Activated naive CD4-positive, alpha-beta T cell treated with anti-CD3 and anti-CD28 coated beads, Interleukin-2, amount 50 U/mL, for 24 hours (primary cell): ENCODE results near the gene ARL4A.
A peak's percentile ranks its signal among the peaks of the same experiment; 100 is the strongest.
"Not testable (repeated sequence)": the region's sequence is repeated elsewhere in the genome, so short reads cannot be mapped to it uniquely, and the experiment has no call there.

ENCODE experiments used
- H3K27ac Mint-ChIP-seq: one replicate; pipeline ENCODE4 v1.8.0; 2021; ENCODE audit warnings: mild to moderate bottlenecking, mixed read lengths
- H3K27me3 Mint-ChIP-seq: one replicate; pipeline ENCODE4 v1.8.0; 2021; ENCODE audit warnings: mixed read lengths
- H3K36me3 Mint-ChIP-seq: one replicate; pipeline ENCODE4 v1.8.0; 2021; ENCODE audit warnings: mixed read lengths
- H3K4me1 Mint-ChIP-seq: one replicate; pipeline ENCODE4 v1.8.0; 2021; ENCODE audit warnings: mixed read lengths
- H3K4me3 Mint-ChIP-seq: one replicate; pipeline ENCODE4 v1.8.0; 2021; ENCODE audit warnings: mild to moderate bottlenecking, mixed read lengths
- H3K9me3 Mint-ChIP-seq: one replicate; pipeline ENCODE4 v1.8.0; 2021; ENCODE audit warnings: mixed read lengths

ARL4A gene

DNA sequence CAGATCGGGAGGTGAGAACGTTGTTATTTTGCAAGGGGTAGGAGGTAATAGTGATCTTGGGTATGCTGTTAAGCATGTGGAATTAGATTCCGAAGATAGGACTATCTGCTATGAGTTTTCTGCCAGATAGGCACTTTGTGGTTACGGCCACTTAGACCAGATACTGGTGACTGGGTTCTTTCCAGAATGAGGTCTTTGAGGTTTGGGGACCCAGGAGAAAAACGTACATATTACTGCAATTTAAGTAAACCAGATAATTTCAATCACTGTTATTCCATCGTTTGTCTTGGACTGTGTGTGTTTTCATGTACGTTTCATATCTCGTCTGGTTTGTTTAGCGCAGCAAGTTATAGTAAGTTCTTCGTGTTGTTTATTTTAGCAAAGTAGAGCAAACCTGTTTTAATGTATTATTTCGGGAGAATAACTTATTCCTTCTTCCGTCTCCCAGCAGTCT, 312 bp downstream of the ARL4A start:
- Mint-ChIP-seq H3K27ac (no peak overlapping the region), H3K9me3 (no peaks in the 10 kb centered on the region), H3K36me3 (peaks cover 2% of the 10 kb centered on the region), H3K27me3 (no peaks in the 10 kb centered on the region), H3K4me3 (peak overlapping the region; percentile 93), H3K4me1 (peaks cover 38% of the 10 kb centered on the region)

DNA sequence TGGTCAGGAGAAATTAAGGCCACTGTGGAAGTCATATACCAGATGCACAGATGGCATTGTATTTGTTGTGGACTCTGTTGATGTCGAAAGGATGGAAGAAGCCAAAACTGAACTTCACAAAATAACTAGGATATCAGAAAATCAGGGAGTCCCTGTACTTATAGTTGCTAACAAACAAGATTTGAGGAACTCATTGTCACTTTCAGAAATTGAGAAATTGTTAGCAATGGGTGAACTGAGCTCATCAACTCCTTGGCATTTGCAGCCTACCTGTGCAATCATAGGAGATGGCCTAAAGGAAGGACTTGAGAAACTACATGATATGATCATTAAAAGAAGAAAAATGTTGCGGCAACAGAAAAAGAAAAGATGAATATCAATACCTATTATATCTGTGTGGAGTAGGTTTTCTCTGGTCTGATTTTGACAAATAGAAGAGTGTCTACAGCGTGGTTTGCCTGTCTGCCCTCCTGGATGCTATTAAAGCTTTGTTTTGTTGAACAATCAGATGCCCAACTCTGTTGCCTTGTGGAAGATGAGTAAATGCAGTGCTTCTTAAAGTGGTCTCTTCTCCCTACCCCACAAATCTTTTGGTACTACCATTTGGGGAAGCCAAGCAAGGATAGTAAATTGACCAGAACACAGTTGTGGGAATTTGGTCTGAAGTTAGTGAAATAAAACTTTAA, 1.2 kb downstream of the ARL4A start:
- H3K36me3 Mint-ChIP-seq, H3K27ac Mint-ChIP-seq, H3K27me3 Mint-ChIP-seq, H3K9me3 Mint-ChIP-seq: not testable (repeated sequence)
- H3K4me3 Mint-ChIP-seq, result peak overlapping the region; percentile 93
- peaks cover 42% of the 10 kb centered on the region for H3K4me1 Mint-ChIP-seq

DNA sequence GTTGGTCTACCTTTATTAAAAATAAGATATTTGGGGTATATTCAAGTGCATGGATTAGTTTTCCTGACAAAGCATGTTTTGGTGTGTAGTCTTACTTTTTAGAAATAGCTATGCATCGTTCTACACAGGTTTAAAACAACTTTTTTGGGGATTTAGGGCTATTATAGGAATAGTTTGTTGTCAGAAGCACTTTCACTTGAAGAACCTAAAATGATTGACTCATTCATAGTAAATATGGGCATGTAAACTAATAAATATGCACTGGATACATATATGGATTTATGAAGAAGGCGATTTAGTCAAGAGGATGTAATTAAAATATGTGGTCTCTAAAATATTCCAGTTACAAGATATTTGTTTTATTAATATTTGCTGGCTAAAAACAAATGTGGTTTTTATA, 2.0 kb downstream of the ARL4A start:
- no peak overlapping the region for H3K4me3 Mint-ChIP-seq
- H3K27me3 Mint-ChIP-seq, result no peaks in the 10 kb centered on the region
- no peak overlapping the region for H3K27ac Mint-ChIP-seq
- H3K9me3 Mint-ChIP-seq, result no peaks in the 10 kb centered on the region
- peaks cover 42% of the 10 kb centered on the region for H3K4me1 Mint-ChIP-seq
- H3K36me3 Mint-ChIP-seq, result peaks cover 2% of the 10 kb centered on the region

GRCh38 chr7:12690041-12690878, 2.8 kb downstream of the ARL4A start:
- Mint-ChIP-seq H3K9me3 (no peaks in the 10 kb centered on the region), H3K27ac (no peak overlapping the region), H3K36me3 (peaks cover 2% of the 10 kb centered on the region), H3K27me3 (no peaks in the 10 kb centered on the region), H3K4me1 (peaks cover 44% of the 10 kb centered on the region), H3K4me3 (no peak overlapping the region)

- not testable (repeated sequence) for H3K4me3 Mint-ChIP-seq, H3K36me3 Mint-ChIP-seq, H3K9me3 Mint-ChIP-seq, H3K27ac Mint-ChIP-seq, H3K27me3 Mint-ChIP-seq
- peaks cover 43% of the 10 kb centered on the region for H3K4me1 Mint-ChIP-seq
Measured at GRCh38 chr7:12691388-12691787, 4.0 kb downstream of the ARL4A start.

DNA sequence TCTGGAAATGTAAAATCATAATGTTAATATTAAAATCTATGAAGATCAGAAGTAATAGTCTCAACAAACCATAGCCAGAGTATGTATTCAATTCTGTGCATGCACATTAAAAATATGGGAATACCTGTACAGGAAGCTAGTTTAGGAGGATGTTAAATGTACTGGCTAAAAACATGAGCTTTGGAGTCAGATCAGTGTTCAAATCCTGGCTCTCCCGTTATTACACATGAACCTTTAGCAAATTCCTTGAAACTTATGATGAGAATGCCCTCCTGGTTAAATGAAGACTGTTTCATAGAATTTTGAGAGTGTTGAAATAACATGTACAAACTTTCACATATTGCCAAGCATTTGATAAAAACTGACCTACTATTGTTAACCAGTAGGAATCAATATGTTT, 4.6 kb downstream of the ARL4A start:
- Mint-ChIP-seq H3K27me3 (no peaks in the 10 kb centered on the region), H3K9me3 (no peaks in the 10 kb centered on the region), H3K27ac (no peak overlapping the region), H3K36me3 (peaks cover 2% of the 10 kb centered on the region), H3K4me3 (no peak overlapping the region), H3K4me1 (peaks cover 43% of the 10 kb centered on the region)

GRCh38 chr7:12692479-12693259, 5.2 kb downstream of the ARL4A start:
- Mint-ChIP-seq H3K4me3 (no peak overlapping the region), H3K36me3 (peaks cover 2% of the 10 kb centered on the region), H3K9me3 (no peaks in the 10 kb centered on the region), H3K27me3 (no peaks in the 10 kb centered on the region), H3K27ac (no peak overlapping the region), H3K4me1 (peaks cover 39% of the 10 kb centered on the region)

DNA sequence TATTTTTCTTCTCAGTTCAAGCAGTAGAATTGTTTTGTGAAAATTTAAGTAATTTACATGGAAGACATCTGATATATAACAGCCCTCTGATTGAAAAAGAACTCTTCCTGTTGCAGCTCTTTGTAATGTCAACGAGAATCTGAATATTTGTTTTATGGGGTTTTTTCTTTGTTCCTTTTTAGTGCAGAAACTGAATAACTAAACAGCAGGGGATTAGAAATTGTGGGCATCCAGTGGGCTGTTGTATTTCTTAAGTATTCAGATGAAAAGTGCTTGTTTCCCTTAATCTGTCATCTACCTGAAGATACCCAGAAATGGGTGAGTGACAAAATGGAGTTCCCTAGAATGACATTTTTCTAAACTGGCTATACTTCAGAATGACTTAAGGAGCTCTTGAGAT, 7.4 kb downstream of the ARL4A start:
- no peak overlapping the region for H3K27ac Mint-ChIP-seq
- no peaks in the 10 kb centered on the region for H3K27me3 Mint-ChIP-seq
- H3K36me3 Mint-ChIP-seq, result no peaks in the 10 kb centered on the region
- H3K9me3 Mint-ChIP-seq, result no peaks in the 10 kb centered on the region
- H3K4me1 Mint-ChIP-seq, result peaks cover 19% of the 10 kb centered on the region
- H3K4me3 Mint-ChIP-seq, result no peak overlapping the region

GRCh38 chr7:12695965-12696364, 8.5 kb downstream of the ARL4A start:
- Mint-ChIP-seq H3K27me3 (no peaks in the 10 kb centered on the region), H3K4me3 (no peak overlapping the region), H3K9me3 (no peaks in the 10 kb centered on the region), H3K36me3 (peaks cover 2% of the 10 kb centered on the region), H3K27ac (no peak overlapping the region), H3K4me1 (peaks cover 16% of the 10 kb centered on the region)

DNA sequence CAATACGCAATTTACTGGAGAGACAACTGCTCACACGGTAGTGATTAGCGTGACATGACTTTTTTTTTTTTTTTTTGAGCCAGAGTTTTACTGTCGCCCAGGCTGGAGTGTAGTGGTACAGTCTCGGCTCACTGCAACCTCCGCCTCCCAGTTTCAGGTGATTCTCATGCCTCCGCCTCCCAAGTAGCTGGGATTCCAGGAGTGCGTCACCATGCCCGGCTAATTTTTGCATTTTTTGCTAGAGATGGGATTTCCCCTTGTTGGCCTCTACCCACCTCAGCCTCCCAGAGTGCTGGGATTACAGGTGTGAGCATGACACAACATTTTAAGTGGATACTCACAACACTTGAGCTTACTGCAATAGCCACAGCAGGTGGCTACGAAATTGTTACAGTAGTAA, 11.9 kb downstream of the ARL4A start:
- H3K9me3 Mint-ChIP-seq, result no peaks in the 10 kb centered on the region
- no peak overlapping the region for H3K27ac Mint-ChIP-seq
- peaks cover 10% of the 10 kb centered on the region for H3K4me1 Mint-ChIP-seq
- H3K36me3 Mint-ChIP-seq, result peaks cover 6% of the 10 kb centered on the region
- H3K4me3 Mint-ChIP-seq, result no peak overlapping the region
- H3K27me3 Mint-ChIP-seq, result no peaks in the 10 kb centered on the region

GRCh38 chr7:12701433-12701832, 14.0 kb downstream of the ARL4A start:
- peaks cover 6% of the 10 kb centered on the region for H3K36me3 Mint-ChIP-seq
- H3K9me3 Mint-ChIP-seq, result no peaks in the 10 kb centered on the region
- H3K27me3 Mint-ChIP-seq, result no peaks in the 10 kb centered on the region
- no peaks in the 10 kb centered on the region for H3K4me1 Mint-ChIP-seq
- H3K27ac Mint-ChIP-seq, result no peak overlapping the region
- H3K4me3 Mint-ChIP-seq, result no peak overlapping the region

DNA sequence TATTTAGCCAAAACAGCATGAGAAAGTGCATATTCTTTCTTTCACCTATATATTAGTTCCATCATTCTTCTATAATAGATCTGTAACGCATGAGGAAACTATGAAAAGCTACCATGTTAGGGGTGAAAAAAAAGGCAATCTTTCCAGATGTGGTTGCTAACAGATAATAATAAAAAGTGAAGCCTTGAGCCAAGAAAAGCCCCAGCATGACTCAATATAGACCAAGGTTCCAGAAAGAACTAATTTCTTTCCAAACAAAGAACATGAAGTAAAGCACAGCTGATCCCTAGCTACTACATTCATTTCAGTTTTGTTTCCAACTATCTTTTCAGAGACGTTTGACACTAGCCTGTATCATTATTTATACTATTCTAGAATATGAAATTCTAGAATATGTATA, 16.4 kb downstream of the ARL4A start:
- Mint-ChIP-seq H3K27me3 (no peaks in the 10 kb centered on the region), H3K27ac (no peak overlapping the region), H3K9me3 (no peaks in the 10 kb centered on the region), H3K4me1 (no peaks in the 10 kb centered on the region), H3K4me3 (no peak overlapping the region), H3K36me3 (peaks cover 8% of the 10 kb centered on the region)

GRCh38 chr7:12705878-12706277, 18.4 kb downstream of the ARL4A start:
- Mint-ChIP-seq H3K27me3 (no peaks in the 10 kb centered on the region), H3K27ac (no peak overlapping the region), H3K36me3 (peaks cover 5% of the 10 kb centered on the region), H3K4me3 (no peak overlapping the region), H3K9me3 (no peaks in the 10 kb centered on the region), H3K4me1 (no peaks in the 10 kb centered on the region)

DNA sequence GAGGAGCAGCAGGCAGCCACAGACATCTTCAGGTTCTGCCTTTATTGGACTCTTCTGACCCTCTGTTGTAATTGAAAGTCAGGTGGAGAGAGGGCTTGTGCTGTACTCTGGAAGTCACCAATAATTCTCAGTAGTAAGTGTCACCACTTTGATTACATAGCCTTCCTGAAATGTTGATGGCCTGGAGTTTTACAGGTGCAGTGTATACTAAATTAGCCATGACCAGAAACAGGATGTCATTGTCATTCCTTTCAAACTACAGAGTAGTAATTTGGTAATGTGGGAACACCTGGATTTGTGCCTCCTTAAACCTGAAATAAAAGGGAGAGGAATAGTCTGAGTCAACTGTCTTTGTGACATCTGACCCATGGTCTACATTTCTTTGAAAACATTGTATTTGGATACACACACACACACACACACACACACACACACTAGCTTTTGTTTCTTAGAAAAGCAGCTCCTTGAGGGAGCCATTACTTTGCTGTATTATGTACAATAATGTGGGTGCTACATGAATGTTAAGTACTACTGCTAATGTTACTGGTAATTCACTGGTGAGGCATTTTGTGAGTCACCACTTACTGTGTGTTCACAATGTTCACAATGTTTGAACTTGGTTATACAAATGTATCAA, 19.6 kb downstream of the ARL4A start:
- no peaks in the 10 kb centered on the region for H3K4me1 Mint-ChIP-seq
- H3K36me3 Mint-ChIP-seq, result peaks cover 2% of the 10 kb centered on the region
- no peak overlapping the region for H3K4me3 Mint-ChIP-seq
- H3K27me3 Mint-ChIP-seq, result no peaks in the 10 kb centered on the region
- no peak overlapping the region for H3K27ac Mint-ChIP-seq
- no peaks in the 10 kb centered on the region for H3K9me3 Mint-ChIP-seq

GRCh38 chr7:12708314-12708713, 20.9 kb downstream of the ARL4A start:
- H3K4me1 Mint-ChIP-seq, result no peaks in the 10 kb centered on the region

More at GRCh38 chr7:12708314-12708713, 20.9 kb downstream of the ARL4A start:
- no peak overlapping the region for H3K4me3 Mint-ChIP-seq
- no peaks in the 10 kb centered on the region for H3K9me3 Mint-ChIP-seq
- no peaks in the 10 kb centered on the region for H3K27me3 Mint-ChIP-seq
- no peak overlapping the region for H3K27ac Mint-ChIP-seq
- peaks cover 2% of the 10 kb centered on the region for H3K36me3 Mint-ChIP-seq
